HEK293 (cell line): ENCODE results near the gene PLAU.

Experiments
- AEBP2 ChIP-seq: fragments of 450-650 bp; formaldehyde crosslinking; IDR thresholded peaks from 2 replicates; pipeline ENCODE4 v1.5.1; 2016; ENCODE audit warnings: missing biosample characterization, missing genetic modification characterization, borderline replicate concordance
- ELK4 ChIP-seq: IDR thresholded peaks from 2 replicates; pipeline ENCODE4 v1.6.1; 2011; ENCODE audit warnings: mild to moderate bottlenecking, low read depth, low read length, borderline replicate concordance
- HOXD13 ChIP-seq: sonication (generic); formaldehyde crosslinking; IDR thresholded peaks from 2 replicates; pipeline ENCODE4 v1.8.0; 2022; ENCODE audit warnings: missing genetic modification reagents, borderline replicate concordance
- KLF7 ChIP-seq: fragments of 450-650 bp; formaldehyde crosslinking; IDR thresholded peaks from 2 replicates; pipeline ENCODE4 v1.5.1; 2016; ENCODE audit warnings: missing biosample characterization, missing genetic modification characterization, borderline replicate concordance
- OVOL3 ChIP-seq: fragments of 450-650 bp; formaldehyde crosslinking; IDR thresholded peaks from 2 replicates; pipeline ENCODE4 v1.5.1; 2016; ENCODE audit warnings: missing biosample characterization, missing genetic modification characterization
- PRDM10 ChIP-seq: fragments of 450-650 bp; formaldehyde crosslinking; IDR thresholded peaks from 2 replicates; pipeline ENCODE4 v1.5.1; 2016; ENCODE audit warnings: missing biosample characterization, missing genetic modification characterization
- ZBTB1 ChIP-seq: fragments of 450-650 bp; formaldehyde crosslinking; IDR thresholded peaks from 2 replicates; pipeline ENCODE4 v1.5.1; 2016; ENCODE audit warnings: missing biosample characterization, missing genetic modification characterization
- ZEB2 ChIP-seq: fragments of 450-650 bp; formaldehyde crosslinking; IDR thresholded peaks from 2 replicates; pipeline ENCODE4 v1.5.1; 2016; ENCODE audit warnings: missing biosample characterization, missing genetic modification characterization
- ZFP41 ChIP-seq: fragments of 450-650 bp; formaldehyde crosslinking; IDR thresholded peaks from 2 replicates; pipeline ENCODE4 v1.5.1; 2016; ENCODE audit warnings: missing biosample characterization, missing genetic modification characterization, borderline replicate concordance
- ZNF10 ChIP-seq: fragments of 450-650 bp; formaldehyde crosslinking; IDR thresholded peaks from 2 replicates; pipeline ENCODE4 v1.5.1; 2017; ENCODE audit warnings: missing biosample characterization, missing genetic modification characterization
- ZNF148 ChIP-seq: fragments of 450-650 bp; formaldehyde crosslinking; IDR thresholded peaks from 2 replicates; pipeline ENCODE4 v1.5.0; 2017; ENCODE audit warnings: missing biosample characterization, missing genetic modification characterization, borderline replicate concordance
- ZNF311 ChIP-seq: fragments of 450-650 bp; formaldehyde crosslinking; IDR thresholded peaks from 2 replicates; pipeline ENCODE4 v1.5.1; 2017; ENCODE audit warnings: missing biosample characterization, missing genetic modification characterization, borderline replicate concordance
- ZNF354C ChIP-seq: fragments of 450-650 bp; formaldehyde crosslinking; IDR thresholded peaks from 2 replicates; pipeline ENCODE4 v1.5.1; 2016; ENCODE audit warnings: missing biosample characterization, missing genetic modification characterization, low read depth, borderline replicate concordance
- ZNF37A ChIP-seq: fragments of 450-650 bp; IDR thresholded peaks from 2 replicates; pipeline ENCODE4 v1.5.1; 2018; ENCODE audit warnings: missing biosample characterization, missing genetic modification characterization
- ZNF394 ChIP-seq: fragments of 450-650 bp; formaldehyde crosslinking; IDR thresholded peaks from 2 replicates; pipeline ENCODE4 v1.5.1; 2016; ENCODE audit warnings: missing biosample characterization, missing genetic modification characterization, mild to moderate bottlenecking, moderate library complexity, borderline replicate concordance
- ZNF404 ChIP-seq: fragments of 450-650 bp; formaldehyde crosslinking; IDR thresholded peaks from 2 replicates; pipeline ENCODE4 v1.5.1; 2017; ENCODE audit warnings: missing biosample characterization, missing genetic modification characterization
- ZNF449 ChIP-seq: fragments of 450-650 bp; formaldehyde crosslinking; IDR thresholded peaks from 2 replicates; pipeline ENCODE4 v1.5.1; 2017; ENCODE audit warnings: missing biosample characterization, mild to moderate bottlenecking, missing genetic modification characterization, moderate library complexity
- ZNF510 ChIP-seq: fragments of 450-650 bp; formaldehyde crosslinking; IDR thresholded peaks from 2 replicates; pipeline ENCODE4 v1.5.1; 2018; ENCODE audit warnings: mild to moderate bottlenecking, missing genetic modification characterization, missing biosample characterization; ENCODE audit not compliant: insufficient replicate concordance
- ZNF513 ChIP-seq: fragments of 450-650 bp; IDR thresholded peaks from 2 replicates; pipeline ENCODE4 v1.5.1; 2018; ENCODE audit warnings: missing biosample characterization, missing genetic modification characterization
- ZNF555 ChIP-seq: fragments of 450-650 bp; formaldehyde crosslinking; conservative IDR thresholded peaks from 2 replicates; pipeline ENCODE4 v1.5.1; 2017; ENCODE audit warnings: missing biosample characterization, mild to moderate bottlenecking, missing genetic modification characterization, inconsistent platforms
- ZNF561 ChIP-seq: fragments of 450-650 bp; IDR thresholded peaks from 2 replicates; pipeline ENCODE4 v1.5.1; 2018; ENCODE audit warnings: missing biosample characterization, missing genetic modification characterization, borderline replicate concordance
- ZNF585B ChIP-seq: fragments of 450-650 bp; formaldehyde crosslinking; IDR thresholded peaks from 2 replicates; pipeline ENCODE4 v1.5.1; 2016; ENCODE audit warnings: missing biosample characterization, missing genetic modification characterization
- ZNF596 ChIP-seq: fragments of 450-650 bp; IDR thresholded peaks from 2 replicates; pipeline ENCODE4 v1.5.0; 2018; ENCODE audit warnings: missing biosample characterization, mild to moderate bottlenecking, missing genetic modification characterization, moderate library complexity
- ZNF621 ChIP-seq: fragments of 450-650 bp; formaldehyde crosslinking; IDR thresholded peaks from 2 replicates; pipeline ENCODE4 v1.5.1; 2017; ENCODE audit warnings: missing biosample characterization, missing genetic modification characterization
- ZNF626 ChIP-seq: fragments of 450-650 bp; sonication (Bioruptor Pico); formaldehyde crosslinking; IDR thresholded peaks from 2 replicates; pipeline ENCODE4 v1.5.1; 2018; ENCODE audit warnings: missing biosample characterization, missing genetic modification characterization, inconsistent platforms
- ZNF843 ChIP-seq: fragments of 450-650 bp; formaldehyde crosslinking; IDR thresholded peaks from 2 replicates; pipeline ENCODE4 v1.5.1; 2016; ENCODE audit warnings: missing biosample characterization, missing genetic modification characterization

The PLAU gene

GRCh38 chr10:73948947-73949633 is 38.2 kb downstream of the PLAU start (continued):
- TF ChIP-seq ZBTB1 = 0 out of 2 replicates have a peak, but pooled peaks have one; percentile 22
- TF ChIP-seq ZNF449 (tag by site-specific recombination) = no peak
- no peak for TF ChIP-seq ZNF10
- TF ChIP-seq HOXD13 (CRISPR knock-in tag) = no peak
- TF ChIP-seq KLF7 = 0 out of 2 replicates have a peak, but pooled peaks have one; percentile 51
- 0 out of 2 replicates have a peak, but pooled peaks have one; percentile 66 for TF ChIP-seq ZNF404
- TF ChIP-seq ZFP41 (tag by site-specific recombination) = no peak
- no peak for TF ChIP-seq ZNF561 (tag by site-specific recombination)
- no peak for TF ChIP-seq OVOL3 (tag by site-specific recombination)
- no peak for TF ChIP-seq ZEB2 (tag by site-specific recombination)
- TF ChIP-seq ELK4 = no peak
- TF ChIP-seq AEBP2 (tag by site-specific recombination) = peak; percentile 70; the same call in 1 of the 2 replicates
- no peak for TF ChIP-seq ZNF37A (tag by site-specific recombination)
- TF ChIP-seq ZNF626 (tag by site-specific recombination) = no peak
- TF ChIP-seq ZNF843 (tag by site-specific recombination) = no peak
- TF ChIP-seq ZNF621 = no peak
- TF ChIP-seq ZNF394 (tag by site-specific recombination) = peak; percentile 96
- no peak for TF ChIP-seq ZNF354C (tag by site-specific recombination)
- TF ChIP-seq ZNF311 = no peak
- peak; percentile 83 for TF ChIP-seq ZNF555 (tag by site-specific recombination)
- no peak for TF ChIP-seq ZNF585B (tag by site-specific recombination)
- TF ChIP-seq ZNF510 (tag by site-specific recombination) = peak; percentile 82
- TF ChIP-seq PRDM10 (tag by site-specific recombination) = peak; percentile 79
- TF ChIP-seq ZNF148 (tag by site-specific recombination) = no peak
- TF ChIP-seq ZNF596 (tag by site-specific recombination) = no peak
- TF ChIP-seq ZNF513 (tag by site-specific recombination) = no peak
